HG03442 (cell line): ENCODE results near the gene ERLEC1.
A peak's percentile ranks its signal among the peaks of the same experiment; 100 is the strongest.
"Not testable (repeated sequence)": the region's sequence is repeated elsewhere in the genome, so short reads cannot be mapped to it uniquely, and the experiment has no call there.

ENCODE experiments used
- ATAC-seq: cut with Tn5 transposase; IDR thresholded peaks from one replicate; pipeline ENCODE4 v1.9.1; 2021; ENCODE audit warnings: mild to moderate bottlenecking, moderate library complexity; ENCODE audit not compliant: unreplicated experiment

The ERLEC1 gene

DNA sequence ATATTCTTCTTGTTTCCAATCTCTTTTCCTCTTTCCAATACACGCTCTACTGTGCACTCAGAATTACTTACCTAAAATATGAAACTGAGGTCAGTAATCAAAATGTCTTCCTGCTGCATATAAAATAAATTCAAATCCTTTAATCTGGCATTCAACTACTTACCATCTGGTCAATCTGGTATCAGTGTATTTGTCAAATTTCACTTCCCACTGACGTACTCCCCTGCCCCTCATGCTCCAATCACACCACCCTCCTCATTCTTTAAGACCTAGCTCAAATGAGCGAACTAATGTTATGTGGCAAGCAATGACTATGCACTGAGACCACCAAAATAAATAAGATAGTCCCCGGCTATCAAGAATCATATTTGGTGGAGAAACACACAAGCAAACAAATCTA is 6.8 kb upstream of the ERLEC1 start:
- no peak for ATAC-seq

GRCh38 chr2:53782676-53783075 is 4.2 kb upstream of the ERLEC1 start:
- no peak for ATAC-seq

- ATAC-seq, result no peak
Observed at GRCh38 chr2:53784436-53784835, 2.4 kb upstream of the ERLEC1 start.

- no peak for ATAC-seq
Observed at GRCh38 chr2:53785366-53785765, 1.5 kb upstream of the ERLEC1 start.

DNA sequence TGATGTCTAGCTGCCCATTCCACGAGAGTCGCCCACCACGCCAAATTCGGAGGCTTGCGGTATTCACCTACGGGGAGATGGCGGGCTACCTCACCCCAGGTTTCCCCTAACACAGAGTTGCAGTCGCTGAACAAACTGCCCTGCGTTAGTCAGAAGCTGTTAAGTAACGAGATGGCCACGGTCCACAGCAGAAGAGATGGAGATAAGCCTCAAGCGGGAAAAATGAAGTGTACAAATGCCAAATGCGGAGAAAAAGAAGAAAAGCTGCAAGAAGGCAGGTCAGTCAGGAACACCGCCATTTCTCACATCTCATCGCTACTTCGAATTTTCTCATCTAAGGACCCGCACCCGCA is 516 bp upstream of the ERLEC1 start:
- ATAC-seq, result peak; percentile 11

DNA sequence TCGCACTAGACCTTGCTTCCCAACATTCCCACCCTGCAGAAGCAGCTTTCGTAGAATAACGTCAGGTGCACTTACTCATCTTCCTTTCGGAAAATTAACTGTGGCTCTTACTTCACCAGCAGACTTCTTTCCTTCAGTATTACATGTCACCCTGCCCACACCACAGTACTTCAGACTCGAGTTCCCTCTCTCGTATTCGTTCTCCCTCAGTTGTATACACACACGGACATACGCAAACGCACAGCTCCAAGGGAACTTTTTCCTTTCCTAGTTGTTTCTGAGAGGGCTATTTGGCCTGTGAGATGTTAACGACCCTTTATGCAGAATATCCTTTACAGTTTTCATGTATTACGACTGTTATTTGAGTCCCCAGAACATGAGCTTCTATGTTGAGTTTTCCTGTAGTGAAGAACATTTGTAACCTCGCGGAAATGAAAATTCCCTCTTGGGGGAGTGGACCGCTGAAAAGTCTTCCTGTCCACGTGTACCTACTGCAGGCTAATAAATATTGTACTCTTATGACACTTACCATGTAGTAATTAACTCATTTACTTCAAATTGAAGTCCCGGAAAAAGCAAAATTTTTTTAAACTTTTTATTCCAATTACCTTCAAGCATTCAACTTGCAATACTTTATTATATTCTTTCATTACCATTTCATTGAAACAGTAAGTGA is 908 bp downstream of the ERLEC1 start:
- ATAC-seq, result no peak

DNA sequence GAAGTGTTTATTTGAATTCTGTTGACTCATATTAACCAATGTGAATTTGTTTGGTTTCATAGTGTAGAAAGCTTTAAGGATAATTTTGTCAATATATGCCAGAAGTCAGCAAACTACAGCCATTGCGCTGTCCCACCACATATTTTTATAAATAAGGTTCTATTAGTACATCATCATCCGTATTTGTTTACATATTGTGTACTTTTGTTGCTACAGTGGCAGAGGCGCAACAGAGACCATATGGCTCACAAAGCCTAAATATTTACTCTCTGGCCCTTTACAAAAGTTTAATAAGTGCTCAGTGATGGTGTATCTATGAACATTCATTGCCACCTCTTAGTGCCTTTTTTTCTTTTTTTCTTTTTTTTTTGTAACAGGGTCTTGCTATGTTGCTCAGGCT is 6.4 kb downstream of the ERLEC1 start:
- no peak for ATAC-seq

DNA sequence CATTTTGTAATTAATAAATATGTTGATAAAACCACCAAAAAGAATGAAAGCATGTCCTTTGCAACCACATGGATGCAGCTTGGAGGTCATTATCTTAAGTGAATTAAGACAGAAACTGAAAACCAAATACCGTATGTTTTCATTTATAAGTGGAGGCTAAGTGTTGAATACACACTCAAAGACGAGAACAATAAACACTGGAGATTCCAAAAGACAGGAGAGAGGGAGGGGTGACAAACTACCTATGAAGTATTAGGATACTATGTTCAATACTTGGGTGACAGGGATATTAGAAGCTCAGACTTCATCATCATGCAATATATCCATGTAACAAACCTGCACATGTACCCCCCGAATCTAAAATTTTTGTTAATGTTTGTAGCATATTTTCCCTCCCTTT is 7.0 kb downstream of the ERLEC1 start:
- ATAC-seq, result no peak

- no peak for ATAC-seq
Observed at GRCh38 chr2:53801547-53801946, 14.7 kb downstream of the ERLEC1 start.

DNA sequence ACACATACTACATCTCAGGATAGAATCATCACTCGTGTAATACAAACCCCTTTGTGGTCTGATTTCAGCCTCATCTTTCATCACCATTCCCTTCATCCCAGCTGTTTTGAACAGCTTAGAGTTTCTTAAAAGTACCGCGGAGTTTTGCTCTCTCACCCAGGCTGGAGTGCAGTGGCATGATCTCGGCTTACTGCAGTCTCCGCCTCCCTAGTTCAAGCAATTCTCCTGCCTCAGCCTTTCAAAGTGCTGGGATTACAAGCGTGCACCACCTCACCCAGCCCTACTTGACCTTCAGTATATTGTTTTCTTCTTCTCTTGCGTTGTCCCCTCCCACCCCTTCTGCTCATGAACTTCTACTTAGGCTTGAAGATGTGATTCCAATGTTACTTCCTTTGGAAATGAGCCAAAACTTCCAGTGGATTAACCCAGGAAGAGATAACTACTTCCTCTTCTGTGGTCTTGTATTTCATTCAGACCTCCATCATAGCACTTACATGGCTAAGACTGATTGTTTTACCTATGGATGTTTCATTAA is 15.8 kb downstream of the ERLEC1 start:
- ATAC-seq, result no peak

- no peak for ATAC-seq
Observed at GRCh38 chr2:53811601-53812000, 24.8 kb downstream of the ERLEC1 start.

DNA sequence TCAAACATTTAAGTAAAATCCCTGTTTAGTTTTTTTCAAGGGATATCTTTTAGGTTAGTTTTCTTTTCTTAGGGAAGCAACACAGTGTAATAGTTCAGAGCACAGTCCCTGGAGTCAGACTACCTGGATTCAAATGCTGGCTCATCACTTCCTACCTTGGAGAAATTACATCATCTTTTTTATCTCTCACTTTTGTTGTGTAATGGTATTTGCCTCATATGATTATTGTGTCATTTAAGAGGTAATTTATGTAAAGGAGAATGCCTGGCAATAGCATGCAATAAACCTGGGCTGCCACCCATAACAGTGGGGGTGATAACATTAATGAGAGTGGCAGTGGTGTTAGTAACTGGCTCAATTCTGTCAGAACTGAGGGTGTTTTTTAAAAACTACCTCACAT is 26.3 kb downstream of the ERLEC1 start:
- no peak for ATAC-seq

DNA sequence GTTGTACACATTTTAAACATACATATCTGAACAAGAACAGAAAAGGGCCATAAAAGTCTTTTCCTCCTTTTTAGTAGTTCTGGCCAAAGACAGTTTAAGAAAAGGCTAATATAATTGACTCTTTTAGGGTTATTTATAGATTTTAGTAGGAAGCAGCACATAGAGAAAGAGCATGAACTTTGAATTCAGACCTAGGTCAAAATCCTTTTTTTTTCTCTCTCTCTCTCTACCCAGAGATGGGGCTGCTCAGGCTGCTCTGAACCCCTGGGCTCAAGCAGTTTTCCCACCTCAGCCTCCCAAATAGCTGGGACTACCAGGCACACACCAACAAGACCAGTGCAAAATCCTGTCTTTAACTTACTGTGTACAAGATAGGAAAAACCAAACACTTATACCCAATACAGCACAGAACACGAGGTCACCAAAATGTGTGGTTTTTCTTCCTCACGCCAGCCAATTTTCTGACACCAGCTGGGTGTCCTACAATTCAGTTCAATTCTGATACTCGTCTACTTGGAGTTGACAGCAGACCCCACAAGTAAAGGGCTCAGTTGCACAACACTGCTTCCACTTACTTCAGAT is 32.1 kb downstream of the ERLEC1 start:
- no peak for ATAC-seq

GRCh38 chr2:53819634-53820033 is 32.8 kb downstream of the ERLEC1 start:
- ATAC-seq, result no peak

GRCh38 chr2:53820048-53820447 is 33.2 kb downstream of the ERLEC1 start:
- no peak for ATAC-seq

DNA sequence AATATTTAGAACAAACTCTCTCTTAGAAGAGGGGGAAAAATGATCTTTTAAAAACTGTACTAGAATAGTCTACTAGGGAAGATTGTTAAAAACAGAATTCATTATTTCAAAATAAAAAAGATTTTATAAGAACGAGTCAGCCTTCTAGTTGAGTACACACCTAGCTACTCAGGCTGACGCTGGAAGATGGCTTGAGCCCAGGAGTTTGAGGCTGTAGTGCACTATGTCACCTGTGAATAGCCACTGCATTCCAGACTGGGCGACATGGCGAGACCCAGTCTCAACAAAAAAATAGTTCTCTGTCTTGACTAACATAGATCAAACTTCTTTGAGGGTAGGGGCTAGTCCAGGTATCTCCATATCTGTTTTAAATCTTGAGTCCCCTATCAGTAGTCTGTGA is 33.9 kb downstream of the ERLEC1 start:
- no peak for ATAC-seq

GRCh38 chr2:53821810-53822209 is 35.0 kb downstream of the ERLEC1 start:
- ATAC-seq, result no peak

- ATAC-seq, result not testable (repeated sequence)
Observed at GRCh38 chr2:53823639-53824038, 36.8 kb downstream of the ERLEC1 start.

GRCh38 chr2:53826030-53826410 is 39.2 kb downstream of the ERLEC1 start:
- no peak for ATAC-seq

GRCh38 chr2:53826587-53827397 is 39.9 kb downstream of the ERLEC1 start:
- ATAC-seq, result no peak

GRCh38 chr2:53827398-53828175 is 40.7 kb downstream of the ERLEC1 start:
- no peak for ATAC-seq
